Testis (tissue), 3 donors: Measurements from ENCODE around the gene NFE2L1. TPM values are rescaled to one million over a fixed set of nuclear protein-coding genes. Genes with fewer than 3 reads are reported as not detected.

Experiments used
- DNase-seq: peaks from one replicate; pipeline ENCODE4 v3.0.0-alpha.2; 2019
- H3K27ac ChIP-seq, 2 donors: fragments of 200-600 bp; sonication (generic); one replicate each; pipeline ENCODE4 v1.5.1; 2019
- H3K27me3 ChIP-seq: fragments of 200-600 bp; sonication (generic); one replicate; pipeline ENCODE4 v1.5.1; 2019
- H3K36me3 ChIP-seq: fragments of 200-600 bp; sonication (generic); one replicate; pipeline ENCODE4 v1.5.1; 2017; ENCODE audit warnings: low read depth; ENCODE audit errors: missing control alignments
- H3K4me1 ChIP-seq: fragments of 200-600 bp; sonication (generic); one replicate; pipeline ENCODE4 v1.5.1; 2019
- H3K4me3 ChIP-seq, 2 donors: fragments of 200-600 bp; sonication (generic); one replicate each; pipeline ENCODE4 v1.5.1; 2017 to 2019
- H3K9me3 ChIP-seq: fragments of 200-600 bp; sonication (generic); one replicate; pipeline ENCODE4 v1.5.1; 2017
- CTCF ChIP-seq, 3 experiments: fragments of 450-650 bp in 2 of 3; fragments of 200-600 bp in 1 of 3; sonication (generic) in 1 of 3; IDR thresholded peaks; one replicate each; pipeline ENCODE4 v1.5.1; 2016 to 2019; ENCODE audit warnings: antibody characterized with exemption in 3 of 3, mild to moderate bottlenecking in 2 of 3, moderate library complexity in 1 of 3
- POLR2A ChIP-seq: fragments of 450-650 bp; IDR thresholded peaks from one replicate; pipeline ENCODE4 v1.6.1; 2017; ENCODE audit warnings: antibody characterized with exemption, mild to moderate bottlenecking, moderate library complexity
- WGBS, 2 donors: methylation state at CpG; one replicate each; pipeline ENCODE4 v1.1.5; 2018; 5-methylcytosine and 5-hydroxymethylcytosine counted together
- intact Hi-C: fragments of 100-400 bp; cut with DNase I; formaldehyde crosslinking; loops from one replicate; pipeline ENCODE4 v1.15.1; 2023; ENCODE audit warnings: low total_unique reads
- polyA plus RNA-seq: library from polyadenylated mRNA; stranded (reverse); fragments of 350-450 nt; fragmentation: Illumina TruSeq; extraction: RNeasy Lipid Tissue Mini Kit (QIAGEN cat#74804); gene quantifications from one replicate; pipeline ENCODE4 v1.2.3, GENCODE V29; 2014; ENCODE audit warnings: low read depth, low replicate concordance; ENCODE audit not compliant: insufficient read depth
- total RNA-seq, 2 donors: library from RNA; depleted of rRNA; stranded (reverse); fragments of >200 nt; gene quantifications; one replicate each; pipeline ENCODE4 v1.2.3, GENCODE V29; 2016

The NFE2L1 gene
- total and polyA plus RNA-seq, 3 donors from 2014 or later = 180 to 199 (median 193) TPM

GRCh38 chr17:48010193-48010592, 38.0 kb upstream of the NFE2L1 start:
- Histone ChIP-seq H3K36me3 (no peaks in the 10 kb centered on the region), H3K9me3 (no peaks in the 10 kb centered on the region), H3K4me3 (no peak overlapping the region), H3K27ac (no peak overlapping the region), H3K27me3 (no peaks in the 10 kb centered on the region), H3K4me1 (peaks cover 9% of the 10 kb centered on the region)
- TF ChIP-seq POLR2A = no peak
- no peak for TF ChIP-seq CTCF (IDR thresholded peaks at IDR 0.05)
- no peak for DNase-seq
- WGBS, 2 donors = 92 to 93% methylated on average over 3 of the region's 3 CpGs
- intact Hi-C loops = no loop called here

- Histone ChIP-seq H3K9me3 (no peaks in the 10 kb centered on the region), H3K27ac (no peak overlapping the region), H3K27me3 (no peaks in the 10 kb centered on the region), H3K4me1 (peaks cover 9% of the 10 kb centered on the region), H3K36me3 (no peaks in the 10 kb centered on the region), H3K4me3 (peak overlapping the region; percentile 29 to 55)
- intact Hi-C loops = no loop called here
- WGBS, 2 donors = 12 to 14% methylated on average over 21 to 23 of the region's 23 CpGs
- peak; percentile 41 for DNase-seq
- TF ChIP-seq CTCF (IDR thresholded peaks at IDR 0.05) (peak in 1 of 3 experiments; percentile 23), POLR2A (no peak)
These were observed 36.6 kb upstream of the NFE2L1 start for GRCh38 chr17:48011405-48012150.

GRCh38 chr17:48012151-48012520, 36.0 kb upstream of the NFE2L1 start:
- Histone ChIP-seq H3K4me3 (peak overlapping the region; percentile 29 to 55), H3K27ac (no peak overlapping the region), H3K9me3 (no peaks in the 10 kb centered on the region), H3K27me3 (no peaks in the 10 kb centered on the region), H3K36me3 (no peaks in the 10 kb centered on the region), H3K4me1 (peaks cover 9% of the 10 kb centered on the region)
- 0 to 1% methylated on average over 31 to 32 of the region's 34 CpGs for WGBS, 2 donors
- TF ChIP-seq CTCF (IDR thresholded peaks at IDR 0.05) = no peak
- TF ChIP-seq POLR2A = no peak
- intact Hi-C loops = no loop called here
- peak; percentile 58 for DNase-seq

GRCh38 chr17:48012654-48013053, 35.5 kb upstream of the NFE2L1 start:
- H3K4me3 ChIP-seq = peak overlapping the region in 1 of 2 donors; percentile 55
- no peaks in the 10 kb centered on the region for H3K36me3 ChIP-seq
- no peak for DNase-seq
- no peak overlapping the region for H3K27ac ChIP-seq
- TF ChIP-seq POLR2A = no peak
- no peak for TF ChIP-seq CTCF (IDR thresholded peaks at IDR 0.05)
- 29 to 36% methylated on average over 5 of the region's 5 CpGs for WGBS, 2 donors
- intact Hi-C loops = no loop called here
- H3K27me3 ChIP-seq = no peaks in the 10 kb centered on the region
- peaks cover 9% of the 10 kb centered on the region for H3K4me1 ChIP-seq
- H3K9me3 ChIP-seq = no peaks in the 10 kb centered on the region
